Measurements from ENCODE around the gene RSAD2.

GRCh38 chr2:6866275-6866671 is 11.3 kb upstream of the RSAD2 start:
- no peak for TF ChIP-seq POLR2AphosphoS5 (IDR thresholded peaks at IDR 0.05; ENCODE audit: borderline replicate concordance, low read depth, low read length)
- no peak for TF ChIP-seq EZH2 (IDR thresholded peaks at IDR 0.05)
